Loucy (cell line): ENCODE data around the gene ATG2A.
"Not testable (repeated sequence)": the region's sequence is repeated elsewhere in the genome, so short reads cannot be mapped to it uniquely, and the experiment has no call there.

Source experiments
- H2AFZ ChIP-seq: fragments of 200-600 bp; sonication (generic); 2 replicates; pipeline ENCODE4 v1.6.0; 2016; ENCODE audit warnings: antibody characterized with exemption, mild to moderate bottlenecking, low read length, moderate library complexity
- H3F3A ChIP-seq: fragments of 200-600 bp; 2 replicates; pipeline ENCODE4 v1.6.0; 2016; ENCODE audit warnings: antibody characterized with exemption, low read depth, mild to moderate bottlenecking
- H3K27me3 ChIP-seq: fragments of 200-600 bp; sonication (generic); 2 replicates; pipeline ENCODE4 v1.6.1; 2014; ENCODE audit warnings: low read length, mild to moderate bottlenecking; ENCODE audit not compliant: insufficient read depth, poor library complexity, severe bottlenecking
- H3K36me3 ChIP-seq: fragments of 200-600 bp; sonication (generic); 2 replicates; pipeline ENCODE4 v1.6.1; 2016; ENCODE audit warnings: low read length; ENCODE audit not compliant: insufficient read depth
- H3K4me1 ChIP-seq: fragments of 200-600 bp; sonication (generic); 2 replicates; pipeline ENCODE4 v1.5.1; 2014; ENCODE audit warnings: low read length, mild to moderate bottlenecking; ENCODE audit not compliant: insufficient read depth, poor library complexity, severe bottlenecking
- H3K4me2 ChIP-seq: fragments of 200-600 bp; sonication (generic); 2 replicates; pipeline ENCODE4 v1.6.0; 2014; ENCODE audit warnings: antibody characterized with exemption, low read length, low read depth, mild to moderate bottlenecking; ENCODE audit not compliant: poor library complexity, severe bottlenecking
- H3K4me3 ChIP-seq: fragments of 200-600 bp; sonication (generic); 2 replicates; pipeline ENCODE4 v1.5.1; 2014; ENCODE audit warnings: low read length, mild to moderate bottlenecking, mixed read lengths; ENCODE audit not compliant: poor library complexity, severe bottlenecking
- H3K79me2 ChIP-seq: fragments of 200-600 bp; sonication (generic); 2 replicates; pipeline ENCODE4 v1.6.1; 2014; ENCODE audit warnings: low read length; ENCODE audit not compliant: insufficient read depth
- H3K9ac ChIP-seq: fragments of 200-600 bp; sonication (generic); 2 replicates; pipeline ENCODE4 v1.6.0; 2014; ENCODE audit warnings: mild to moderate bottlenecking, low read depth, low read length, moderate library complexity; ENCODE audit not compliant: poor library complexity, severe bottlenecking
- H3K9me2 ChIP-seq: fragments of 200-600 bp; sonication (generic); replicated peaks from 2 replicates; pipeline ENCODE4 v1.6.1; 2016; ENCODE audit warnings: low read depth, low read length, mixed read lengths
- H3K9me3 ChIP-seq: fragments of 200-600 bp; sonication (generic); 2 replicates; pipeline ENCODE4 v1.6.1; 2014; ENCODE audit warnings: mild to moderate bottlenecking, antibody characterized with exemption, low read length, low read depth; ENCODE audit not compliant: insufficient read depth
- H4K20me1 ChIP-seq: fragments of 200-600 bp; sonication (generic); 2 replicates; pipeline ENCODE4 v1.6.0; 2014; ENCODE audit warnings: antibody characterized with exemption, low read length, mild to moderate bottlenecking; ENCODE audit not compliant: insufficient read depth, poor library complexity, severe bottlenecking
- CTCF ChIP-seq: fragments of 200-600 bp; sonication (generic); conservative IDR thresholded peaks from 2 replicates; pipeline ENCODE4 v1.5.1; 2014; ENCODE audit warnings: mild to moderate bottlenecking, antibody characterized with exemption, low read length
- EZH2phosphoT487 ChIP-seq: fragments of 200-600 bp; IDR thresholded peaks from 2 replicates; pipeline ENCODE4 v1.6.1; 2018; ENCODE audit warnings: antibody characterized with exemption, mild to moderate bottlenecking, moderate library complexity, borderline replicate concordance

ATG2A gene

GRCh38 chr11:64848214-64848825, 68.7 kb downstream of the ATG2A start:
- Histone ChIP-seq H3K4me1 (peaks cover 21% of the 10 kb centered on the region), H3K9me2 (no peaks in the 10 kb centered on the region), H3K79me2 (no peaks in the 10 kb centered on the region), H4K20me1 (no peaks in the 10 kb centered on the region), H3K4me2 (no peak overlapping the region), H3K9me3 (no peaks in the 10 kb centered on the region), H3K27me3 (no peaks in the 10 kb centered on the region), H2AFZ (0 out of 2 replicates have a peak overlapping the region, but pooled peaks have one; percentile 46), H3K36me3 (peaks cover 7% of the 10 kb centered on the region; the same call in 1 of the 2 replicates), H3K9ac (no peak overlapping the region), H3K4me3 (no peak overlapping the region), H3F3A (no peaks in the 10 kb centered on the region)
- TF ChIP-seq EZH2phosphoT487 (no peak), CTCF (no peak)

- Histone ChIP-seq H3K9ac (no peak overlapping the region), H2AFZ (no peak overlapping the region), H4K20me1 (no peaks in the 10 kb centered on the region), H3K4me1 (peaks cover 17% of the 10 kb centered on the region), H3F3A (no peaks in the 10 kb centered on the region), H3K4me3 (no peak overlapping the region), H3K79me2 (no peaks in the 10 kb centered on the region), H3K9me3 (no peaks in the 10 kb centered on the region), H3K4me2 (no peak overlapping the region), H3K36me3 (no peaks in the 10 kb centered on the region), H3K27me3 (no peaks in the 10 kb centered on the region), H3K9me2 (no peaks in the 10 kb centered on the region)
- TF ChIP-seq EZH2phosphoT487, result no peak
- peak; percentile 92 for TF ChIP-seq CTCF
Observed at GRCh38 chr11:64846998-64847666, 69.9 kb downstream of the ATG2A start.

GRCh38 chr11:64845776-64846129, 71.3 kb downstream of the ATG2A start:
- not testable (repeated sequence) for H3K27me3 ChIP-seq, H2AFZ ChIP-seq, H3K9me3 ChIP-seq, H4K20me1 ChIP-seq, H3K4me2 ChIP-seq, H3K36me3 ChIP-seq, H3K9me2 ChIP-seq, H3K9ac ChIP-seq, H3K79me2 ChIP-seq, H3K4me3 ChIP-seq, H3F3A ChIP-seq, H3K4me1 ChIP-seq
